Hepatocyte (in vitro differentiated cells): ENCODE measurements around the gene JMJD7. TPM values are rescaled to one million over a fixed set of nuclear protein-coding genes. Genes with fewer than 3 reads are reported as not detected.

Source experiments
- DNase-seq: peaks from one replicate; pipeline ENCODE4 v3.0.0-alpha.2; 2016; ENCODE audit warnings: low spot score
- H2AFZ ChIP-seq: fragments of 200-600 bp; sonication (generic); 2 replicates; pipeline ENCODE4 v1.6.0; 2016; ENCODE audit warnings: antibody characterized with exemption, mild to moderate bottlenecking
- H3K27ac ChIP-seq: fragments of 200-600 bp; sonication (generic); 2 replicates; pipeline ENCODE4 v1.5.1; 2016; ENCODE audit warnings: mild to moderate bottlenecking
- H3K27me3 ChIP-seq: fragments of 200-600 bp; sonication (generic); 2 replicates; pipeline ENCODE4 v1.6.1; 2016
- H3K36me3 ChIP-seq: fragments of 200-600 bp; sonication (generic); replicated peaks from 2 replicates; pipeline ENCODE4 v1.5.1; 2016; ENCODE audit warnings: low read depth; ENCODE audit not compliant: insufficient read depth
- H3K4me1 ChIP-seq: fragments of 200-600 bp; sonication (generic); 2 replicates; pipeline ENCODE4 v1.5.1; 2016; ENCODE audit warnings: mild to moderate bottlenecking, moderate library complexity; ENCODE audit not compliant: insufficient read depth
- H3K4me2 ChIP-seq: fragments of 200-600 bp; sonication (generic); 2 replicates; pipeline ENCODE4 v1.6.0; 2016
- H3K4me3 ChIP-seq: fragments of 200-600 bp; sonication (generic); 2 replicates; pipeline ENCODE4 v1.5.1; 2016; ENCODE audit warnings: mild to moderate bottlenecking
- H3K79me2 ChIP-seq: fragments of 200-600 bp; sonication (generic); 2 replicates; pipeline ENCODE4 v1.6.0; 2017; ENCODE audit warnings: mild to moderate bottlenecking
- H3K9me2 ChIP-seq: fragments of 200-600 bp; sonication (generic); replicated peaks from 2 replicates; pipeline ENCODE4 v1.6.0; 2017; ENCODE audit warnings: mild to moderate bottlenecking; ENCODE audit not compliant: insufficient read depth
- H3K9me3 ChIP-seq: fragments of 200-600 bp; sonication (generic); 2 replicates; pipeline ENCODE4 v1.5.1; 2016; ENCODE audit warnings: low read depth, mild to moderate bottlenecking
- H4K20me1 ChIP-seq: fragments of 200-600 bp; sonication (generic); 2 replicates; pipeline ENCODE4 v1.6.0; 2016; ENCODE audit warnings: mild to moderate bottlenecking; ENCODE audit not compliant: insufficient read depth, poor library complexity, severe bottlenecking
- EZH2 ChIP-seq: fragments of 200-600 bp; sonication (generic); IDR thresholded peaks from 2 replicates; pipeline ENCODE4 v1.6.1; 2016; ENCODE audit warnings: antibody characterized with exemption, mild to moderate bottlenecking, borderline replicate concordance
- EZH2phosphoT487 ChIP-seq: fragments of 200-600 bp; sonication (generic); IDR thresholded peaks from one replicate; pipeline ENCODE4 v1.6.1; 2018; ENCODE audit warnings: antibody characterized with exemption, mild to moderate bottlenecking, low read depth, moderate library complexity; ENCODE audit not compliant: unreplicated experiment, severe bottlenecking
- WGBS: methylation state at CpG from one replicate; pipeline ENCODE4 v1.1.6; 2016; ENCODE audit warnings: low lambda C conversion rate; ENCODE audit errors: missing lambda C conversion rate; 5-methylcytosine and 5-hydroxymethylcytosine counted together
- polyA plus RNA-seq: library from polyadenylated mRNA; unstranded; fragments of >200 nt; fragmentation: Nextera tagmentation; extraction: Ambion mirVana; gene quantifications from 2 replicates; pipeline ENCODE4 v1.2.1, GENCODE V29; 2016
- total RNA-seq: library from RNA; depleted of rRNA; stranded (reverse); fragments of >200 nt; gene quantifications from 2 replicates; pipeline ENCODE4 v1.2.3, GENCODE V29; 2014
- TF ChIP-seq, protein P1 (sequence below): fragments of 200-600 bp; sonication (generic); IDR thresholded peaks from 2 replicates; pipeline ENCODE4 v1.5.1; 2016; ENCODE audit warnings: antibody characterized with exemption, mild to moderate bottlenecking; ENCODE audit not compliant: poor library complexity

JMJD7 gene
- total and polyA plus RNA-seq, 2 experiments from 2014 or later = 9.9 to 14.1 TPM

DNA sequence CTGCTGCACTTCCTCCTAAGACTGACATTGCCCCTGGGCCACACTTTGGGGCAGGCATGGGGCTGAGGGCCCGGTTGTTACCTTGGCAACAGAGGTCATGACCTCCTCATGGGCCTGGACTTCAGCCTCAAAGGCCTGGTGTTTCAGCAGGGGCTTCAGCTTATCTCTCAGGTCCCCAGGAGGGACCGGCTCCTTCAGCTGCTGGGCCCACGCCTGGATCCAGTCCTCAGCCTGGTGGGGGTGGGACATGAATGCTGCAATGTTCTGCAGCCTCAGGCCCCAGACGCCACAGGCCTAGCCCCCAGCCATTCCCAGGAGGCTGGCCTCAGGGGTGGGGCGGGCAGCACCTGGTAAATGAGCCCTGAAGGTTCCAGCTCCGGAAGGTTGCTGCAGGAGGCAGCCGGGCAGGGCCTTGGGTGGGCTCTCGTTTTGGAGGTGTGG, 38.4 kb downstream of the JMJD7 start:
- H3K4me1 ChIP-seq = peaks cover 12% of the 10 kb centered on the region
- H3K27ac ChIP-seq = no peak overlapping the region
- no peaks in the 10 kb centered on the region for H3K9me2 ChIP-seq
- no peak overlapping the region for H3K4me3 ChIP-seq
- H3K27me3 ChIP-seq = no peaks in the 10 kb centered on the region
- H3K79me2 ChIP-seq = no peaks in the 10 kb centered on the region
- no peaks in the 10 kb centered on the region for H3K9me3 ChIP-seq
- TF ChIP-seq EZH2 (no peak), EZH2phosphoT487 (no peak)
- TF ChIP-seq, protein P1, sequence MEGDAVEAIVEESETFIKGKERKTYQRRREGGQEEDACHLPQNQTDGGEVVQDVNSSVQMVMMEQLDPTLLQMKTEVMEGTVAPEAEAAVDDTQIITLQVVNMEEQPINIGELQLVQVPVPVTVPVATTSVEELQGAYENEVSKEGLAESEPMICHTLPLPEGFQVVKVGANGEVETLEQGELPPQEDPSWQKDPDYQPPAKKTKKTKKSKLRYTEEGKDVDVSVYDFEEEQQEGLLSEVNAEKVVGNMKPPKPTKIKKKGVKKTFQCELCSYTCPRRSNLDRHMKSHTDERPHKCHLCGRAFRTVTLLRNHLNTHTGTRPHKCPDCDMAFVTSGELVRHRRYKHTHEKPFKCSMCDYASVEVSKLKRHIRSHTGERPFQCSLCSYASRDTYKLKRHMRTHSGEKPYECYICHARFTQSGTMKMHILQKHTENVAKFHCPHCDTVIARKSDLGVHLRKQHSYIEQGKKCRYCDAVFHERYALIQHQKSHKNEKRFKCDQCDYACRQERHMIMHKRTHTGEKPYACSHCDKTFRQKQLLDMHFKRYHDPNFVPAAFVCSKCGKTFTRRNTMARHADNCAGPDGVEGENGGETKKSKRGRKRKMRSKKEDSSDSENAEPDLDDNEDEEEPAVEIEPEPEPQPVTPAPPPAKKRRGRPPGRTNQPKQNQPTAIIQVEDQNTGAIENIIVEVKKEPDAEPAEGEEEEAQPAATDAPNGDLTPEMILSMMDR = no peak
- H2AFZ ChIP-seq = no peak overlapping the region
- H3K36me3 ChIP-seq = no peaks in the 10 kb centered on the region
- H4K20me1 ChIP-seq = no peaks in the 10 kb centered on the region
- DNase-seq = peak; percentile 28
- WGBS = 35% methylated on average over 8 of the region's 8 CpGs
- H3K4me2 ChIP-seq = no peak overlapping the region

DNA sequence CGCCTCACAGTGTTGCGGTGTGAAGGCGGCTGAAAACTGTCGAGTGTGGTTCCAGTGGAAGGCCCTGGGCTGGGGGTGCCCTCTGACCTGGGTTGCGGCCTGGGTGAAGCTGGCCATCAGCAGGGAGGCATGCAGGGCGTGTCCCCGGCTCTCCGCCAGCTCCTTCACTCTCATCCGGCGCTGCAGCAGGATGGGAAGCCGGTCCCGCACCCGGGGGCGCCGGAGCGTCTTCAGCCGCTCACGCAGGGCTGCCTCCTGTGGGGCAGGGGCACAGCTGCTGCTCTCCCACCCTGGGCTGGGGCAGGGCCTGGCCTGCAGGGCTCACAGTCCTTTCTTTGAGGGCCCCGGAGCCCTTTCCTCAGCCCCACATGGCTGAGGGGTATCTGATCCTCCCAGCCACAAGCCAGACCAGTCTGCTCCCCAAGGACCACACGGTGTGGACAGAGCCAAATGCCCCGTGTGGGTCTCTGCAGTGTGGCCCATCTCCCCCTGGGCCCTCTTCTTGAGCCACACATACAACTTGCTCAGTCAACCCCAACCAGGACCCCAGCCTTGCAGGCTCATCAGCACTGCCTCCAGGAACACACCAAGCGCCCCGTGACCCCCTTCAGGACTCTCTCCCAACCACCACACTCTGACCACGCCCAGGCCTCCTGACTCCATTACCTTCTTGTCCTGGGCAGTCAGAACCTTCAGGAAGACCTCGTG, 39.1 kb downstream of the JMJD7 start:
- no peak overlapping the region for H3K4me2 ChIP-seq
- no peaks in the 10 kb centered on the region for H3K9me3 ChIP-seq
- no peaks in the 10 kb centered on the region for H4K20me1 ChIP-seq
- no peak overlapping the region for H2AFZ ChIP-seq
- no peaks in the 10 kb centered on the region for H3K79me2 ChIP-seq
- 87% methylated on average over 25 of the region's 25 CpGs for WGBS
- H3K4me3 ChIP-seq = no peak overlapping the region
- peaks cover 12% of the 10 kb centered on the region for H3K4me1 ChIP-seq
- no peak for DNase-seq
- TF ChIP-seq EZH2 = no peak
- TF ChIP-seq, protein P1 = no peak
- TF ChIP-seq EZH2phosphoT487 = no peak
- no peak overlapping the region for H3K27ac ChIP-seq
- H3K36me3 ChIP-seq = no peaks in the 10 kb centered on the region
- no peaks in the 10 kb centered on the region for H3K27me3 ChIP-seq
- H3K9me2 ChIP-seq = no peaks in the 10 kb centered on the region

DNA sequence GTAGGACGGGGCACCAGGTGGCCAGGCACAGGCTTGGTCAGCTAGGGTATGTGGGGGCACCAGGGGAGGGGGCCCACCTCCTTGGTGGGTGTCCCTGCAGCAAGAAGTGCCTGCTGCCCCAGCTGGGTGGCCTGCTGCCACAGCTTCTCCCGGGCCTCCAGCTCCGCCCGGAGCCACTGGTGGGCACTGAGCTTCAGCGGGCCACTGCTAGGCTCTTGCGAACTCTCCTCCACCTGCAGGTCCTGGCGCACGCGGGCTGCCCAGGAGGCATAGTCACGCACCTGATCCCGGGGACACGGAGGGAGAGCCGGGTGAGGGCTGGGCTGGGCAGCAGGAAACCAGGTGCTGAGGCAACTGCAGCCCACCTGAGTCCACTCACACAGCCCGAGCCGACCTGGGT, 40.4 kb downstream of the JMJD7 start:
- no peak overlapping the region for H3K27ac ChIP-seq
- H3K36me3 ChIP-seq = no peaks in the 10 kb centered on the region
- H3K79me2 ChIP-seq = no peaks in the 10 kb centered on the region
- H3K9me2 ChIP-seq = no peaks in the 10 kb centered on the region
- H3K4me1 ChIP-seq = peaks cover 12% of the 10 kb centered on the region
- no peak for DNase-seq
- WGBS = 98% methylated on average over 11 of the region's 15 CpGs
- H3K4me3 ChIP-seq = no peak overlapping the region
- H3K27me3 ChIP-seq = no peaks in the 10 kb centered on the region
- TF ChIP-seq EZH2phosphoT487 (no peak), EZH2 (no peak)
- TF ChIP-seq, protein P1 = no peak
- H3K9me3 ChIP-seq = no peaks in the 10 kb centered on the region
- H2AFZ ChIP-seq = no peak overlapping the region
- no peak overlapping the region for H3K4me2 ChIP-seq
- H4K20me1 ChIP-seq = no peaks in the 10 kb centered on the region
